A204.1 (cell line): ENCODE data around the gene MLC1.

ENCODE experiments used
- FAIRE-seq: peaks from 2 replicates; lab custom pipeline; 2012; peaks lifted over from hg19 to GRCh38; lab: Jason Lieb, UNC

Gene MLC1

DNA sequence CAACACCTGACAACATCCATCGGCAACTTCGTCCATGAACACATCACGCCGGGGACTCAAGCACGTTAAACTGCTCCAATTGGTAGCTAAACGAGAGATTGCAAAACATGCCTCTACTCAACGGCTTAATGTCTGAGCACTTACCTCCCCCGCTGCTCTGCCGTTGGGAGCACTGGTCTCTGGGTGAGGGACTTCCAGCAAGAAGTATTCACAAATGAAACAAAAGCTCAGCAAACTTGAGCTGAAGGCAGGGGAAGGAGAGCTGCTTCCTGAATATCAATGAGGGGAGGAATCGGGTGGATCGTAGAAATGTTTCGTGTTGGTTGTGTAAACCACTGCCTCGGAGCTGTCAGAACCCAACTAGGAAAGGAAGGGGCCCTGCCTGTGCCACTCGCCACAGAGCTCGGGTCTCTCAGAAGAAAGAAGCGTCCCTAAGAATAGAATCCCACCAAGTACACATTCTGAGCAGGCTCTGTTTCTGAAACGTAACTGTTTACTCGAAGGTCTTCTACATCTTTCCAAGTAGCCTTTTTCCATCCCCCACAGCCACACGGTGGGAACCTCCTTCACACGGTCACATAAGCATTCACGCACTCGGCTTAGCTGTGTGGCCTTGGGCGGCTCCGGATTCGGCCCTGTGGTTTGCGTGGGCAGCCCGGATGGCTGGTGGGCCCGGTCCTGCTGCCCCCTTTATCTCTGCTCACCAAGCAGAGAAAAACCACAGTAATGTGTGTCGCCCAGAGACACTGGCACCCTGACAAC, at the start of gene MLC1:
Gene MLC1, minus strand, starts transcription at position 216 of the 762 bp plus-strand sequence. CDS start 524 bp downstream, outside the sequence.
- FAIRE-seq: no peak

DNA sequence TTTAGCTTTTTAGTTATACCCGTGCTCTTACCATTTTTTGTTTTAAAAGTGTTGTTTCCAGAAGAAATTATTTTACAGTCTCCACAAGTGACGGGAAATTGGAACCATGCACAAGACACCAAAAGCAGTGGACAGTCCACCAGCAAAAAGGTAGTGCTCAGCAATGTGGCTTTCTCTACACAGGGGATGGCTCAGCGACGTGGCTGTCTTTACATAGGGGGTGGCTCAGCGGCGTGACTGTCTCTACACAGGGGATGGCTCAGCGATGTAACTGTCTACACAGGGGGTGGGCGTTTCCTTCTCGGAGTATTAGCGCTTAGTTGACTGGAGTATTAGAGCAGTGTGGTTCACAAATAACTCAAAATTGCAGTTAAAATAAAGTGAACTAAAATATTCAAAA, 49.3 kb upstream of the MLC1 start:
- no peak for FAIRE-seq

DNA sequence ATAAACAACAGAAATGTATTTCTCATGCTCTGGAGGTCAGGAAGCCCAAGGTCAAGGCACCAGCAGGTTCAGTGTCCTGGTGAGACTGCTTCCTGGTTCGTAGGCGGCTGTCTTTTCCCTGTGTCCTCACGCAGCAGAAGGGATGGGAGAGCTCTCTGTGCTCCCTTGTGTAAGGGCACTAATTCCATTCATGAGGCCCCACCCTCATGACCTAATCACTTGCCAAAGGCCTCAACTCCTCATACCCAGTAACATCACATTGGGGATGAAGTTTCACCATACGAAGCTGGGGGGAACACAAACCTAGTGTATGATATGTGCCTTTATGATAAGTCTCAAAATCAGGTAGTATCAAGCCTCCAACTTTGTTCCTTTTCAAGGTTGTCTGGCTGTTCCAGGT, 46.7 kb upstream of the MLC1 start:
- FAIRE-seq: no peak

DNA sequence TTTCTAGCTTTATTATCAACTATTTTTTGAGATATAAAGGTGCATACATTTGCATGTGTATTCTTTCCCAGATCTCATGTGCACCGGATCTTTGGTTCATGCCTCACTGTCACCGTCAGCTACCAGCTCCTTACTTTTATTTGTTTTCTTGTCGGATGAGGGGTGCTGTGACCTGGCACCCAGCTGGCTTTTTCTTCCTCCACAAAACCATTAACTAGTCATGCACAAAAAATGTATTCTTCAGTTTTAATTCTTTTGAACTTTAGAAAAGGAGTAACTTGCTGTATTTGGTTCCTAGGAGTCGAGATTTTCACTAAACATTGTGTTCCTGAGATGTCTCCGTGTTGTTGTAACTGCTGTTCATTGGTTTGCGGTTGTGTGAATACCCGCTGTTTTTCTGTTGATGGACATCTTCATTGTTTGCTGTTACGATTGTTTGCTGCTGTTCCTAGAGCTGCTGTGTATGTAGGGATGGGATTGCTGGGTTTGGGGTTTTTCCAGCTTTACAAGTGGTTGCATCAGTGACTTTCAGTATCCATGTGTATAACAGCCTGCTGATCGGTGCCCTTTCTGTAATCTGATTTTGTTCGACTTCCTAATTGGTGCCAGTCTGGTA, 44.0 kb upstream of the MLC1 start:
- no peak for FAIRE-seq

DNA sequence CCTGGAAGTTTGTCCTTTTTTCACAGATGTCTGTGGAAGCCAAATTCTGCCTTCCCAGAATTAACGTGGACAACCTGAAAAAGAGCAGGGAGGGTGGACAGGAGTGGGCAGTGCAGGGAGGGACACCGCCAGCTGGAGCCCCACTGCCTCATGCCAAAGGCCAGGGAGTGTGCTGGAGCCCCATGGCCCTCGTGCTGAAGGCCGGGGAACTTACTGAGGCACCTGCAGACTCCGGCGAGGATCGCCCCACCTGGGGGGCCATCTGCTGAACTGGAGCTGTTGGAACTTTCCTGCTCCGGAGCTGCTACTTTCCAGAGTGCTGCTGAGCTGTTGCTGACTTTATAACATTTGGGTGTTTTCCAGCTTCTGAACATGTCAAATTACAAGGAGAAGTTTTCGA, 39.8 kb upstream of the MLC1 start:
- FAIRE-seq: no peak

DNA sequence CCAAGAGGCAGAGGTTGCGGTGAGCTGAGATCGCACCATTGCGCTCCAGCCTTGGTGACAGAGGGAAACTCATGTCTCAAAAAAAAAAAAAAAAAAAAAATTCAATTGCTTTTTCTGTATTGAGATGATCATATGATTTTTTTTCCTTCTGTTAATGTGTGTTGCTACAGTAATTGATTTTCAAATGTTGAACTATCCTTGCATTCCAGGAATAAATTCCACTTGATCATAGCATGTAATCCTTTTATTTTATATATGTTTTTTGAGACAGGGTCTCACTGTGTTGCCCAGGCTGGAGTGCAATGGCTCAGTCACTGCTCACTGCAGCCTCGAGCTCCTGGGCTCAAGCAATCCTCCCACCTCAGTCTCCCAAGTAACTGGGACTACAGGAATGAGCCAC, 37.9 kb upstream of the MLC1 start:
- FAIRE-seq: no peak

DNA sequence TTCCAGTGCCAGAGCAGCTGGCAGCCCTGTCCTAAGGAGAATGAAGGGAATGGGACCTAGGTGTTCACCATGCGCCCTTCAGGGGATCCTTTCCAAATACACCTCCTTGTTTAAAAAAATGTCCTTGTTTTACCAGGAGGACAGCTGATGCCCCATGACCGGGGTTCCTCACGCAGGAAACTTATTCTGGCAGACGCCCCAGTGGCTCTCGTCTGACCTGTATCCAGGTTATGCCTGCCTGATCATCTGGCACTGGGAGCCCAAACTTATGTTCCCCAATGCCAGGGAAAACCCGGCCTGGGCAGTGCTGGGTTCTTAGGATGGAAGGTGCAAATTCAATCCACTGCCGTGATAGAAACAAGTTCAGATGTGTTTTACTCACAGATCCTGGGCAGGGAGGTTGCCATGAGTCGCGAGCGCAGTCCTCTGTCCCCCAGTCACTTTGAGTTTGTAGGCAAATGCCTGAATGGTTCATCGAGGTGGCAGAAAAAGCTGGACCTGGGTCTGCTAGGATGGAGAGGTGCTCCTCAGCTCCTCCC, 36.0 kb upstream of the MLC1 start:
- FAIRE-seq: no peak

DNA sequence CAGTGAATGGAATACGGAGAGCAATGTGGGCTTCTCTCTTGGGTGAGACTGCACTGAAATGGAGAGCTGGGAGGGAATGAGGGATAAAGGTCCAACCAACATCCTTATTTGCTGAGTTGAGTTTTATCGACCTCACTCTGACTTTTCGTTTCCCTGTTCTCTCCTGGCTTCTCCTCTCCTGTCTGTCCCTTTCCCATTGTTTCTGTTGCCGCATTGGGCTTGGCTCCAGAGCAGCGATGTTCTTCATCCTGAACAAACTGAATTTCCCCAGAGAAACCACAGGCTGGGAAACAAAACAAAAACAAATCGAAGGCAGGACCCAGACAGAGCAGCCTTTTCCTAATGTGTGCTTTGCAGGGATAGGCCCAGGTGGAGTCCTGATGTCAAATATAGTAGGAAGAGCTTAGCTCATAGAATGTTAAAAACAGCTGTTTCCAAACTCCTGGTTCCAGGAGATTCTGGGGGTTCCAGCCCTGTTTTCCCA, 34.6 kb upstream of the MLC1 start:
- no peak for FAIRE-seq

DNA sequence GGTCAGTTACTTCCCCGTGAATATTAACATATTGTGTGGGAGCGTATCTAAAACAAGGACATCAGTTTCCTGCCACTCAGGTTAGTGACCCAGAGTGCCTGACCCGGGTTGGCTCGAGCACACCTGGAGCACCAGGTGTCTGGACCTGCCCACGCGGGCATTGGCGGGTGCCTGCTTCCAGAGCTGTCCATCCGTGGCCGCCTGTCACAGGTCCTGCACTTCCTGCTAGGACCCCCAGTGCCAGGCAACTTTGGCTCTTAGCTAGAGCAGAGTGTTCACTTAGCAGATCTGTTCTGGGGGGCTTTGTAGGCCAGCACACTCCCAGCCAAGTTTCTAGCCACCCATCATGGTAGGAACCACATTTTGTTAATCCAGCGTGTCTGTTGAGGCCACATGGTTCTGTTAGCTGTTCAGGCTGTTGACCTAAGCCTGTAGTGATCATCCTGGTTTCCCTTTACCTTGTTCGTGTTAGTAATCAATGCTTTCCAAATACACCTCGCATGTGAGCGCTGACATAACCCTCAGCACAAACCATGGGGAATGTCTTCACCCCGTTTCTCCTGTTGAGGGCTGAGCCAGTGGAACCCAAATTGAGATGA, 34.0 kb upstream of the MLC1 start:
- no peak for FAIRE-seq

DNA sequence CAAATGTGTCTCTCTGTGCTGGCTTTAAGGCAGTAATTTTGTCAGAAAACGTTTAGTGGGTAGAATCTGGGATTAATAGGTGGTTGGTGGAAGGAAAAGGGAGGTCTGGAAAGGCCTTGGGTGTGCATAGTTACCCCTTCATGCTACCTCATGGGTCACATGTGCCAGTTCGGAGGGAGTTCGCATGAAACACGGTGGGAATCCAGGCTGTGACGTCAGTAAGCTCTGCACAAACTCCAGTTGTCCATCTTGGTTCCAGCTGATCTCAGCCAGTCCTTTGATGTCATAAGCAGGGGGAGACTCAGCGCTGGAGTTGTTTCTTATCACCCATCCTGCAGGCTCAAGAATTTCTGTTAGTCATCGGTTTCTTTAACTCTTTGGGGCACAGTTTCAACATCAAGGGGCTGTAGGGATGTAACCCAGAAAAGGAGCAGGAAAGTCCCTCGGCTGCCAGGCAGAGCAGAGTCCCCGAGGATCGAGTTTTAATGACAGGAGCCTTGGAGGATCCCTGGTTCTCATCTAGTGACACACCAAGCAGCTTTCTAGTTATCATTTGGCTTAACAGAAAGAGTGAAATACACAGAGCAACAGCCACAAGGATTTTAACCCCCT, 33.4 kb upstream of the MLC1 start:
- no peak for FAIRE-seq

DNA sequence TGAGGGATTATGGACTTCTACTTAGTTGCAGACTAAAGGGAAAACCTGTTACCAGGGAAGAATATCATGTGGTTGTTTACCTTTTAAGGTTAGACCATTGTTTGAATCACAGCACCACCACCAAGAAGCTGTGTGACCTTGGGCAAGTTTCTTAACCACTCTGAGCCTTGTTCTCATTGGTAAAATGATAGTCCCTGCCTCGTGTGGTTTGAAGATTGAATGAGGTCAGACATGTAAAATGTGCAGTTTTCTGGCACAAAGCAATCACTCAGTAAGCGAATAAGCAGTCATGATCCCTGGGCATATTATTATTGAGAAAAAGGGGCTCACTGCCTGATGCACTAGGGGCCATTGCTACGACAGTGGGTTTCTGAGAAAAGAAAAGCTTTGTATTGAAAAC, 32.9 kb upstream of the MLC1 start:
- FAIRE-seq: no peak

DNA sequence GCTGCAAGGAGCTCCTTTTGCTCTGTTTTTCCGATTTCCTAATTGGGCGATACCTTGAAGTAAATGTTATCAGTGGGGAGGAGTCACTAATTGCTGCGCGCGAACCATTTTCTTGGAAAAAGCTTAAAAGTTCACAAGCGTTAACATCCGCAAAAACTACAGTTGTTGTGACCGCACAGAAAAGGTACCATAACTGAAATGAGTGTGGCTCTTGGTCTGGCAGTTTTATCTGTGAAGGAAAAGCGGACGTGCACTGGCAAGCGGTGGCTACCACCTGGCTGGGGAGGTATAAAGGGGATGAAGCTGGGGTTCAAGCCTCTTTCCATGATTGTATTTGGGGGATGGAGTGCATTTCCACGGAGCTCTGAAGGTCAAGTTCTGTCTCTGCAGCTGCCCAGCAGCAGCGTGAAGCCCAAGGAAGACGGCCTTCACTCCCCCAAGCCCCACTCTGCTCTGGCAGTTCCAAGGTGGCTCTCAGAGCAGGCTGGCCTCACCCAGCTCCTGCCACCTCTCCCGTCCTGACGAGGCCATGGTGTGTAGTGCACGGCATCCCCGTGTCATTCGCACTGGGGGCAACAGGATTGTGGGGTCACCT, 32.0 kb upstream of the MLC1 start:
- no peak for FAIRE-seq

DNA sequence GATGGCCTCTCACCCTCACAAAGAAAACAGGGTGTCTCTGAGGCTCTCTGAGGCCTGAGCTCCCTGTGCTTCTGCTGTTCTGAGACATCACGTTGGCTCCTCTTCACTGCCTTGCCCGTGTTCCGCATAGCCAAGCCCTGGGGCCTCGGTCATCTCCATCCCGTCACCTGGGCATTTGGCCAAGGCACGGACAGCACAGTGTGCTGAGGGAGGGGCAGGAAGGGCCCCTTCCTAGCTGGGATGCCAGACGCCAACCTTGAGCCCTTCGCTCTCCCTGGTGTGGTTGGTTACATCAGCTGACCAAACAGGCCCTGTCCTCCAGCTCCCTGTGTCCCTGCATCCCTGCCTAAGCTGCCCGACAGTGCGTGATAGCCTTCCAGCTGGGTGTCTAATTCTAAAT, 30.5 kb upstream of the MLC1 start:
- no peak for FAIRE-seq

DNA sequence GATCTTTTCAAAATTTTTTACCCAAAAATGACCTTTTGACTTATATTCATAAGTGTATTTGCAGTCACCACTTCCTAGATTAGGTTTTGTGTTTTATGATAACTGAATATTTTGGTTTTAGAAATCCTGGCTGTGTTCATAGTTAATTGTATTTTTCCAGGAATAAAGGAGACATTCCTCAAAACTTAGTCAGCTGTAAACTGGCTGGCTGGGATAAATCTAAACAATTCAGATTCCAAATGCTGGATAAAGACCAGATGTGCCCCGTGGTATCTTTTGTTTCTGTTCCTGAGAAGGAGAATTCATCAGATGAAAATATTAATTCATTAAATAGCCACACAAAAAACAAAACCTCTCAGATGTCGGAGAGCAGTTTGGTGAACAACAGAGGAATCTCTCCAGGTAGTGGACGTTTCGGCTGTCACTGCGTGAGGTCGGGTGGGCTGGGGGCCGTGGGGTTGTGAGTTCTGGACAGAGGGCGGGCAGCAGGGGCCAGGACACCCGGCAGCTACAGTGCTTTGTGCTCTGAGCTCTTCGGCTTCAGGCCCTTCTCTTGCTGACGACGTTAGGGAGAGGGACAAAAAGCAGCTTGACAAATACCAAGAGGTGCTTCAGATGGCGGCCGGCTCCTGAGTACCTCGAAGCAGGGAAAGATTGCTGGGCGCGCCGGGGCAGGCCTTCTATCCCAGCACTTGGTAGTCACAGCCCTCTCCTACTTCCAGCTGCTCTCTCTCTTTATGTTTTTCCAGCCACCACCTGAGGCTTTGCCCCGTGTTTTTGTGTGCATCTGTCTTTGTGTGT, 29.2 kb upstream of the MLC1 start:
- FAIRE-seq: no peak

DNA sequence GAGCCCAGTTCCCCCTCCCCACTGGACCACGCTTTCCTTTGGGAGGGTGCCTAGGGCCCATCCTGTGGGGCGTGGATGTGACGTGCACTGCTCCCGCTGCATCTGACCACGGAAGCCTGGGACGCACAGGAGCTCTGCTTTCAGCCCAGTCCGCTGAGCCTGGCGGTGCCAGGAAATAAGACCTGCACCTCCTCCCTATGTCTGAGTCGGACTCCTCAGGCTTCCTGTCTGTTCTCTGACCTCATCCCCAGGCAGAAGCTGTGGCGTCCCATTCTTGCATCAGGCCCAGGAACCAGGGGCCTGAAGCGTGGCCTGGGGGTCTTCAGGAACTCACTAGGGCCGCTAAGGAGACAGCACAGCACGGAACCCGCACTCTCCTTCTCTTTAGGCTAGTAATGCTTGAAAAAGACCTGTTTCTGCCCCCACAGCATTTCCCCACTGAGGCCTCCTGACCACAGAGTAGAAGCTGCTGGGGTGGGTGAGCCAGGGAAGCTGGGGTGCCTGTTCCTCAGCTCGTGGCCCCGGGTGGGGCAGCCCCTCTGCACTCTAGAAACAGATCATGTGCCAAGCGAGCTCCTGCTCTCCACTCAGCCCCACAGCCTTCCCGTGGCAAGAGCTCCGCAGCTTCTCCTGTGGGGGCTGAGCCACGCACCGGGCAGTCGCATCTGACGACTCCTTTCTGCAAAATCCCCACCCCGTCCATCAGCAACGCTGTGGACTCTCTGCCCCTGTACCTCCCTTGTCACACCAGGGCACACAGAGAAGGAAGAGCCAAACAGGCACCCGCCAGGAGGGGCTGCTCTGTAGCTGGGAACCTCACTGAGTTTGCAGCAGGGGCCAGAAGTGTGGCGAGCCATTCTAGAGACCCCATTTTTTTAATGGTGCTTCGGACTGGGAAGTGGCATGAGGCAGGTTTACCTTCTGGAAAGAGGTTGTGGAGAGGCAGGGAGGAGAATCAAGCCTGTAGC, 27.2 kb upstream of the MLC1 start:
- FAIRE-seq: no peak

DNA sequence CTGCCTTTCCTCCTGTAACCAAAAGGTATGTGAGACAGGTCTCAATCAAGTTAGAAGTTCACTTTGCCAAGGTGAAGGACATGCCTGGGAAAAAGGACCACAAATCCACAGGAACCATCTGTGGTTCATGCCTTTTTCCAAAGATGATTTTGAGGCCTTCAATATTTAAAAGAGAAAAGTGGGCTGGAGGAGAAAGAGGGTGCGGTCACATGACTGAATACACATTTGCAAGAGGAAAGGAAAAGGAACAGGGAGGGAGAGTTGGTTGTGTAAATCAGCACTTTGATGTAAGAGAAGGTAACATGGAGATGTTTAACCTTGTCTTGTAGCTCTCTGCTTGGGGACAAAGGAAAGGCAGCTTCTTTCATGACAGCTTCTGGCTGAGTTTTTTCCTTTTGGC, 25.8 kb upstream of the MLC1 start:
- FAIRE-seq: no peak

DNA sequence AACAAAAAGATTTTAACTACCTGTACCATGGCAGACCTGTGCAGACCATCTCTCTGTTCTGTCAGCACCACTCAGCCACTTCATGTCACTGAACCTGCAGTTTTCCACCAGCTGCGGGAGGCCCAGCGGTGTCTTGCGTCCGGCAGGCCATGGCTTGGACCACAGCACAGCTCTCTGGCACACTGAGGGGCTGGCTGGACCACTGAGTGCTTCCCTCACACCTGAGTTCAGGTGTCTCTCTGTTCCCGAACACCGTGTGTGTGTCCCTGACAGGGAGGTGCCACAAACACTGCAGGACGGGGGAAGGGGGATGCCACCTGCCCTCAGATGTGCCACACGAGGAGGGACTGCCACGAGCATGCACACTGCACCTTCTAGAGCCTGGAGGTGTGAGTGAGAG, 22.3 kb upstream of the MLC1 start:
- no peak for FAIRE-seq

DNA sequence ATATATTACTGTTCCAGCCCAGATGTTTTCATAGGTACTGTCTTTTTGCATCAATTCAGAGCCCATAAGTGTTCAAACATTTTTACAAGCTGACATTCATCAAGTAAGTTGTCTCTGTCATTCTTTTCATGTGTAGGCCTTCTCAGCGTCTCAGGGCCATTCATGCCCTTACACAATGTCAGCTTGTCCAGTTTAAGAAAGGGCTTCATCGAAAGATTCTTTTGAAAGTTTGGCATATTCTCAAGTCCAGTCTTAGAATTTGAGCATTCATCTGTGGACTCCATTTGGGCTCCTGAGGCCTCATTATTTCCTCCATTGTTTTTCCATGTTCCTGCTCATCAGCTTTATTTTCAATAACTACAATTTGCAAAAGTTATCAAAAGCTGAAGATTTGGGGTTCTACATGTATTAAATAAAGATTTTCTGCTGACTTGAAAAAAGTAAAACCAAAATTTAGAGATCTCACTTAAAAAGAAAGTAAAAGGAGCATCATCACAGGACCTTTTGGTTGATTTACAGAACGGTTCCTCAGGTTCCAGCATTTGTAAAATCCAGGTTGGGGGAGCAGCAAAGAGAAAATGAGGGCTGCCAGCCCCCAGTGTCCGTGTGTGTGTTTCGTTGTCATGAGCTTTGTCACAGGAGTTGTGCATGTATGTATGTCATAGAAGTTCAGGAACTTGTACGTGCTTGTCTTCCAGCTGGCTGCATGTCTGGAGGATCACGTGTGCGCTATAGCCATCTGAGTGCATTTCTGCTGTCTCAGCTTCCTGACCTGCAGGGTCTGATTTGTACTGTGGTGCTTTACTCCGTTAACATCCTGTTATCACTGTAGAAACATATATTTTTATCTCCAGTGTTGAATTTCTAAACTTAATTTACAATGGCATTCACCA, 20.2 kb upstream of the MLC1 start:
- FAIRE-seq: no peak

DNA sequence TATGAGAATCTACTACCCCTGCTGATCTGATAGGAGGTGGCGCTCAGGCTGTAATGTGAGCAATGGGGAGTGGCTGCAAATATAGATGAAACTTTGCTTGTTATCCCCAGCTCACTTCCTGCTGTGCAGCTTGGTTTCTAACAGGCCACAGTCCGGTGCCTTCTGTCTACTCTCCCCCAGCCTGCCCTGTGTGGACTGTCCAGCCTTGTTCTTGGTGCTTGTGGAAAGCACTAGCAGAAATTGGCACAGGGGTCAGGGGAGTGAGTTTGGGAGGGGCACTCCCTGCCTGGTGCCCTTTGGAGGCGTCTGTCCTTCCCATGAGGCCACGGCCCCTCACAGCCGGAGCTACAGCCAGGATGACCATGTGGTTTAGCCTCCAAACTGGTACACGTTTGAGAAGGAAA, 18.9 kb upstream of the MLC1 start:
- FAIRE-seq: no peak
